ENCODE results near the gene NOP56. TPM values are rescaled to one million over a fixed set of nuclear protein-coding genes. Genes with fewer than 3 reads are reported as not detected.

NOP56 gene, protein sequence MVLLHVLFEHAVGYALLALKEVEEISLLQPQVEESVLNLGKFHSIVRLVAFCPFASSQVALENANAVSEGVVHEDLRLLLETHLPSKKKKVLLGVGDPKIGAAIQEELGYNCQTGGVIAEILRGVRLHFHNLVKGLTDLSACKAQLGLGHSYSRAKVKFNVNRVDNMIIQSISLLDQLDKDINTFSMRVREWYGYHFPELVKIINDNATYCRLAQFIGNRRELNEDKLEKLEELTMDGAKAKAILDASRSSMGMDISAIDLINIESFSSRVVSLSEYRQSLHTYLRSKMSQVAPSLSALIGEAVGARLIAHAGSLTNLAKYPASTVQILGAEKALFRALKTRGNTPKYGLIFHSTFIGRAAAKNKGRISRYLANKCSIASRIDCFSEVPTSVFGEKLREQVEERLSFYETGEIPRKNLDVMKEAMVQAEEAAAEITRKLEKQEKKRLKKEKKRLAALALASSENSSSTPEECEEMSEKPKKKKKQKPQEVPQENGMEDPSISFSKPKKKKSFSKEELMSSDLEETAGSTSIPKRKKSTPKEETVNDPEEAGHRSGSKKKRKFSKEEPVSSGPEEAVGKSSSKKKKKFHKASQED
- total RNA-seq (2022; extraction: Qiagen RNA extraction): 567 to 662 TPM (median 613 TPM) in 5 replicates

GRCh38 chr20:2651772-2652723 lies at the start of gene NOP56:
TSS of gene NOP56 (plus strand) at chr20:2652632. CDS start at chr20:2652661, 29 bp downstream.

GRCh38 chr20:2663887-2664719 lies 11.7 kb downstream of the NOP56 start, which contains the start of gene IDH3B:
TSS of gene IDH3B (minus strand) at chr20:2664216. CDS start at chr20:2664188, 28 bp downstream.

GRCh38 chr20:2692036-2692885 lies 39.8 kb downstream of the NOP56 start, which contains the start of gene EBF4:
TSS of gene EBF4 (plus strand) at chr20:2692780. CDS start at chr20:2693646, 866 bp downstream.

Other genes starting within 250 kb of the NOP56 start
- gene SNRPB, start 181.8 kb upstream of the NOP56 start, total RNA-seq (2022; extraction: Qiagen RNA extraction): 887 to 1,036 TPM (median 1,008 TPM) in 5 replicates
- 11.5 to 13.0 TPM (median 12.4 TPM) in 5 replicates for gene ZNF343, start 143.7 kb upstream of the NOP56 start, total RNA-seq (2022; extraction: Qiagen RNA extraction)
- not detected in 5 replicates for gene TMC2, start 116.1 kb upstream of the NOP56 start, total RNA-seq (2022; extraction: Qiagen RNA extraction)
- 128 to 140 TPM (median 137 TPM) in 5 replicates for gene IDH3B, start 11.6 kb downstream of the NOP56 start, total RNA-seq (2022; extraction: Qiagen RNA extraction)
- 2.9 to 4.0 TPM (median 3.0 TPM) in 5 replicates for gene EBF4, start 40.1 kb downstream of the NOP56 start, total RNA-seq (2022; extraction: Qiagen RNA extraction)
- not detected in 5 replicates for gene CPXM1, start 148.0 kb downstream of the NOP56 start, total RNA-seq (2022; extraction: Qiagen RNA extraction)
- gene C20orf141, start 162.4 kb downstream of the NOP56 start, total RNA-seq (2022; extraction: Qiagen RNA extraction): 0.39 to 0.49 TPM in 2 of 5 replicates, not detected in the others
- gene TMEM239, start 163.7 kb downstream of the NOP56 start, total RNA-seq (2022; extraction: Qiagen RNA extraction): not detected in 5 replicates
- 17.6 to 28.9 TPM (median 26.2 TPM) in 5 replicates for gene PCED1A, start 188.0 kb downstream of the NOP56 start, total RNA-seq (2022; extraction: Qiagen RNA extraction)
- gene VPS16, start 188.1 kb downstream of the NOP56 start, total RNA-seq (2022; extraction: Qiagen RNA extraction): 24.5 to 36.5 TPM (median 33.8 TPM) in 5 replicates
- gene PTPRA, start 220.8 kb downstream of the NOP56 start, total RNA-seq (2022; extraction: Qiagen RNA extraction): 33.7 to 41.1 TPM (median 38.3 TPM) in 5 replicates